HEK293 (cell line): ENCODE data around the gene ATAT1.

ENCODE experiments used
- BCL11A ChIP-seq: fragments of 450-650 bp; formaldehyde crosslinking; IDR thresholded peaks from 2 replicates; pipeline ENCODE4 v1.5.1; 2016; ENCODE audit warnings: low read depth, missing biosample characterization, missing genetic modification characterization
- GFI1B ChIP-seq: fragments of 450-650 bp; formaldehyde crosslinking; IDR thresholded peaks from 2 replicates; pipeline ENCODE4 v1.5.1; 2016; ENCODE audit warnings: missing biosample characterization, missing genetic modification characterization
- SCRT1 ChIP-seq: fragments of 450-650 bp; formaldehyde crosslinking; IDR thresholded peaks from 2 replicates; pipeline ENCODE4 v1.5.1; 2016; ENCODE audit warnings: missing biosample characterization, missing genetic modification characterization, borderline replicate concordance
- SETDB1 ChIP-seq: IDR thresholded peaks from one replicate; pipeline ENCODE4 v1.6.1; 2017; ENCODE audit warnings: mild to moderate bottlenecking, low read length, moderate library complexity, mixed read lengths; ENCODE audit not compliant: insufficient read length
- TRIM28 ChIP-seq: IDR thresholded peaks from 2 replicates; pipeline ENCODE4 v1.6.1; 2011; ENCODE audit warnings: low read length, control low read depth, borderline replicate concordance
- ZBTB17 ChIP-seq: fragments of 450-650 bp; formaldehyde crosslinking; IDR thresholded peaks from 2 replicates; pipeline ENCODE4 v1.5.1; 2016; ENCODE audit warnings: missing biosample characterization, missing genetic modification characterization
- ZBTB20 ChIP-seq: fragments of 450-650 bp; formaldehyde crosslinking; IDR thresholded peaks from 2 replicates; pipeline ENCODE4 v1.5.1; 2016; ENCODE audit warnings: missing biosample characterization, missing genetic modification characterization
- ZBTB7A ChIP-seq: fragments of 450-650 bp; formaldehyde crosslinking; IDR thresholded peaks from 2 replicates; pipeline ENCODE4 v1.5.1; 2016; ENCODE audit warnings: low read depth, missing biosample characterization, missing genetic modification characterization
- ZBTB8A ChIP-seq: fragments of 450-650 bp; formaldehyde crosslinking; IDR thresholded peaks from 2 replicates; pipeline ENCODE4 v1.5.1; 2016; ENCODE audit warnings: missing biosample characterization, missing genetic modification characterization
- ZEB2 ChIP-seq: fragments of 450-650 bp; formaldehyde crosslinking; IDR thresholded peaks from 2 replicates; pipeline ENCODE4 v1.5.1; 2016; ENCODE audit warnings: missing biosample characterization, missing genetic modification characterization
- ZFP37 ChIP-seq: fragments of 450-650 bp; formaldehyde crosslinking; IDR thresholded peaks from 2 replicates; pipeline ENCODE4 v1.5.1; 2016; ENCODE audit warnings: missing biosample characterization, missing genetic modification characterization
- ZFP41 ChIP-seq: fragments of 450-650 bp; formaldehyde crosslinking; IDR thresholded peaks from 2 replicates; pipeline ENCODE4 v1.5.1; 2016; ENCODE audit warnings: missing biosample characterization, missing genetic modification characterization, borderline replicate concordance
- ZIC2 ChIP-seq: fragments of 450-650 bp; formaldehyde crosslinking; IDR thresholded peaks from 2 replicates; pipeline ENCODE4 v1.5.1; 2016; ENCODE audit warnings: missing biosample characterization, missing genetic modification characterization
- ZNF184 ChIP-seq: fragments of 450-650 bp; IDR thresholded peaks from 2 replicates; pipeline ENCODE4 v1.5.1; 2018; ENCODE audit warnings: missing biosample characterization, mild to moderate bottlenecking, missing genetic modification characterization
- ZNF221 ChIP-seq: fragments of 450-650 bp; formaldehyde crosslinking; IDR thresholded peaks from 2 replicates; pipeline ENCODE4 v1.5.1; 2017; ENCODE audit warnings: missing biosample characterization, missing genetic modification characterization, borderline replicate concordance
- ZNF266 ChIP-seq: fragments of 450-650 bp; formaldehyde crosslinking; IDR thresholded peaks from 2 replicates; pipeline ENCODE4 v1.5.1; 2016; ENCODE audit warnings: missing biosample characterization, missing genetic modification characterization, low read depth
- ZNF292 ChIP-seq: fragments of 450-650 bp; formaldehyde crosslinking; IDR thresholded peaks from 2 replicates; pipeline ENCODE4 v1.5.1; 2016; ENCODE audit warnings: low read depth, missing biosample characterization, missing genetic modification characterization, borderline replicate concordance
- ZNF302 ChIP-seq: fragments of 450-650 bp; formaldehyde crosslinking; IDR thresholded peaks from 2 replicates; pipeline ENCODE4 v1.5.1; 2016; ENCODE audit warnings: missing biosample characterization, missing genetic modification characterization, low read depth
- ZNF335 ChIP-seq: fragments of 450-650 bp; formaldehyde crosslinking; conservative IDR thresholded peaks from 2 replicates; pipeline ENCODE4 v1.5.1; 2016; ENCODE audit warnings: missing biosample characterization, missing genetic modification characterization
- ZNF423 ChIP-seq: fragments of 450-650 bp; formaldehyde crosslinking; IDR thresholded peaks from 2 replicates; pipeline ENCODE4 v1.5.1; 2016; ENCODE audit warnings: missing biosample characterization, missing genetic modification characterization
- ZNF529 ChIP-seq: fragments of 450-650 bp; formaldehyde crosslinking; IDR thresholded peaks from 2 replicates; pipeline ENCODE4 v1.5.1; 2017; ENCODE audit warnings: missing genetic modification characterization, missing biosample characterization; ENCODE audit not compliant: insufficient replicate concordance
- ZNF549 ChIP-seq: fragments of 450-650 bp; IDR thresholded peaks from 2 replicates; pipeline ENCODE4 v1.5.1; 2018; ENCODE audit warnings: missing biosample characterization, missing genetic modification characterization, mild to moderate bottlenecking, inconsistent platforms, moderate library complexity
- ZNF558 ChIP-seq: fragments of 450-650 bp; formaldehyde crosslinking; IDR thresholded peaks from 2 replicates; pipeline ENCODE4 v1.5.1; 2016; ENCODE audit warnings: missing biosample characterization, missing genetic modification characterization
- ZNF585B ChIP-seq: fragments of 450-650 bp; formaldehyde crosslinking; IDR thresholded peaks from 2 replicates; pipeline ENCODE4 v1.5.1; 2016; ENCODE audit warnings: missing biosample characterization, missing genetic modification characterization
- ZNF610 ChIP-seq: fragments of 450-650 bp; formaldehyde crosslinking; IDR thresholded peaks from 2 replicates; pipeline ENCODE4 v1.5.1; 2016; ENCODE audit warnings: missing biosample characterization, missing genetic modification characterization, borderline replicate concordance
- ZNF76 ChIP-seq: fragments of 450-650 bp; formaldehyde crosslinking; IDR thresholded peaks from 2 replicates; pipeline ENCODE4; 2016; ENCODE audit warnings: low read depth, missing biosample characterization, missing genetic modification characterization, borderline replicate concordance
- ZNF768 ChIP-seq: fragments of 450-650 bp; formaldehyde crosslinking; IDR thresholded peaks from 2 replicates; pipeline ENCODE4 v1.5.1; 2018; ENCODE audit warnings: missing biosample characterization, mild to moderate bottlenecking, missing genetic modification characterization
- ZNF776 ChIP-seq: fragments of 450-650 bp; formaldehyde crosslinking; IDR thresholded peaks from 2 replicates; pipeline ENCODE4 v1.5.0; 2017; ENCODE audit warnings: missing biosample characterization, missing genetic modification characterization, borderline replicate concordance
- ZSCAN23 ChIP-seq: fragments of 450-650 bp; formaldehyde crosslinking; IDR thresholded peaks from 2 replicates; pipeline ENCODE4 v1.5.1; 2016; ENCODE audit warnings: missing biosample characterization, missing genetic modification characterization
- TF ChIP-seq, protein P1 (sequence below): fragments of 450-650 bp; formaldehyde crosslinking; IDR thresholded peaks from 2 replicates; pipeline ENCODE4 v1.5.1; 2016; ENCODE audit warnings: missing biosample characterization, missing genetic modification characterization
- TF ChIP-seq, protein P2 (sequence below): fragments of 450-650 bp; formaldehyde crosslinking; IDR thresholded peaks from 2 replicates; pipeline ENCODE4 v1.5.1; 2016; ENCODE audit warnings: missing biosample characterization, missing genetic modification characterization
- TF ChIP-seq, protein P3 (sequence below): fragments of 450-650 bp; formaldehyde crosslinking; IDR thresholded peaks from 2 replicates; pipeline ENCODE4 v1.5.1; 2016; ENCODE audit warnings: missing biosample characterization, missing genetic modification characterization
- TF ChIP-seq, protein P4 (sequence below): fragments of 450-650 bp; formaldehyde crosslinking; IDR thresholded peaks from 2 replicates; pipeline ENCODE4 v1.5.1; 2016; ENCODE audit warnings: missing biosample characterization, missing genetic modification characterization

The ATAT1 gene

DNA sequence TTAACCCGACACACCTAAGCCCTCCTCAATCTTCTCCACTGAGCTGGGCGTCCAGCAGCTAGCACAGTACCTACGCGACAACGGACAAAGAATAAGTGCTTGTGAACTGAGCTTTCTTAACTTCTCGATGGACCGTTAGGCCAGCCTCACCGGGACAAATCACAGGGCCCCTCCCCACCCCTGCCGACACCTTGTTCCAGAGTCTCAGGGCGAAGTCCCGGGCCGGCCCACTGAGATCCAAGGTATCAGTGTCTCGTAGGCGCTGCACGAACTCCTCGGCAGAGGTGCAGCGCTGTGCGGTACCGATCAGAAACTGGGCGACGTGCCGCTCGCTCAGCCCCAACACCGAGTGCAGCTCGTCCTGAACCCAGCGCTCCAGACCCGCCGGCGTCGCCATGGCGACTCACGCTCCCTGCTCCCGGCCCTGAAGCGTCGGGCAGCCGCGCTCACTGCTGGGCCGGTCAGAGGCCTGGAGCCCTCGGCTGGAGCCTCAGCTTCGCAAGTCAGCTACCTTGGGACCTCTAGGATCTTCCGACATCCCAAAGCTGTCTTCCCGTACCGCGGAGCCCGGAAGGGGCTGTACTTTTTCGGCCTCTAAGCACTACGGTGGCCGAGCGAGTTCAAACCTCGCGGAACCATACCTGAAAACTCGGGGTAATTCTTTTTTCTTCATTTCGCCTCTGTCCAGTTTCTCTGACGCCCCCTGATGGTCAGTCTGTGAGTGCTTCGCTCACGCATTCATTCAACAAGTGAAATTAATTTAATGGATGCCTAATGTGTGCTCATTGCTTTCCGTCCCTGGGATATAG, 46.0 kb downstream of the ATAT1 start, which contains the start of gene DHX16 (continued):
- no peak for TF ChIP-seq ZNF423
- no peak for TF ChIP-seq ZNF302 (tag by site-specific recombination)
- TF ChIP-seq GFI1B (tag by site-specific recombination): no peak
- peak; percentile 96 for TF ChIP-seq ZBTB17 (tag by site-specific recombination)
- TF ChIP-seq ZNF292 (tag by site-specific recombination): no peak
- TF ChIP-seq SCRT1 (tag by site-specific recombination): peak; percentile 98
- TF ChIP-seq ZNF335: peak; percentile 80
- TF ChIP-seq, protein P1, sequence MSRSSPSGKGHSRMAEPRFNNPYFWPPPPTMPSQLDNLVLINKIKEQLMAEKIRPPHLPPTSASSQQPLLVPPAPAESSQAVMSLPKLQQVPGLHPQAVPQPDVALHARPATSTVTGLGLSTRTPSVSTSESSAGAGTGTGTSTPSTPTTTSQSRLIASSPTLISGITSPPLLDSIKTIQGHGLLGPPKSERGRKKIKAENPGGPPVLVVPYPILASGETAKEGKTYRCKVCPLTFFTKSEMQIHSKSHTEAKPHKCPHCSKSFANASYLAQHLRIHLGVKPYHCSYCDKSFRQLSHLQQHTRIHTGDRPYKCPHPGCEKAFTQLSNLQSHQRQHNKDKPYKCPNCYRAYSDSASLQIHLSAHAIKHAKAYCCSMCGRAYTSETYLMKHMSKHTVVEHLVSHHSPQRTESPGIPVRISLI: peak; percentile 97
- no peak for TF ChIP-seq ZNF529 (tag by site-specific recombination)
- no peak for TF ChIP-seq ZFP41 (tag by site-specific recombination)
- TF ChIP-seq, protein P2, sequence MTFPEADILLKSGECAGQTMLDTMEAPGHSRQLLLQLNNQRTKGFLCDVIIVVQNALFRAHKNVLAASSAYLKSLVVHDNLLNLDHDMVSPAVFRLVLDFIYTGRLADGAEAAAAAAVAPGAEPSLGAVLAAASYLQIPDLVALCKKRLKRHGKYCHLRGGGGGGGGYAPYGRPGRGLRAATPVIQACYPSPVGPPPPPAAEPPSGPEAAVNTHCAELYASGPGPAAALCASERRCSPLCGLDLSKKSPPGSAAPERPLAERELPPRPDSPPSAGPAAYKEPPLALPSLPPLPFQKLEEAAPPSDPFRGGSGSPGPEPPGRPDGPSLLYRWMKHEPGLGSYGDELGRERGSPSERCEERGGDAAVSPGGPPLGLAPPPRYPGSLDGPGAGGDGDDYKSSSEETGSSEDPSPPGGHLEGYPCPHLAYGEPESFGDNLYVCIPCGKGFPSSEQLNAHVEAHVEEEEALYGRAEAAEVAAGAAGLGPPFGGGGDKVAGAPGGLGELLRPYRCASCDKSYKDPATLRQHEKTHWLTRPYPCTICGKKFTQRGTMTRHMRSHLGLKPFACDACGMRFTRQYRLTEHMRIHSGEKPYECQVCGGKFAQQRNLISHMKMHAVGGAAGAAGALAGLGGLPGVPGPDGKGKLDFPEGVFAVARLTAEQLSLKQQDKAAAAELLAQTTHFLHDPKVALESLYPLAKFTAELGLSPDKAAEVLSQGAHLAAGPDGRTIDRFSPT (tag by site-specific recombination): no peak
- TF ChIP-seq ZSCAN23 (tag by site-specific recombination): no peak
- no peak for TF ChIP-seq ZNF768 (tag by site-specific recombination)
- TF ChIP-seq ZNF776: no peak
- peak; percentile 71 for TF ChIP-seq ZNF184
- no peak for TF ChIP-seq BCL11A (tag by site-specific recombination)
- TF ChIP-seq ZNF76 (tag by site-specific recombination): peak; percentile 38; the same call in 1 of the 2 replicates
- TF ChIP-seq ZBTB20: peak; percentile 78
- TF ChIP-seq ZNF221 (tag by site-specific recombination): no peak
- no peak for TF ChIP-seq ZIC2 (tag by site-specific recombination)
- TF ChIP-seq ZNF585B (tag by site-specific recombination): no peak
- peak; percentile 67 for TF ChIP-seq ZBTB8A
- peak; percentile 80 for TF ChIP-seq TRIM28
- TF ChIP-seq, protein P3, sequence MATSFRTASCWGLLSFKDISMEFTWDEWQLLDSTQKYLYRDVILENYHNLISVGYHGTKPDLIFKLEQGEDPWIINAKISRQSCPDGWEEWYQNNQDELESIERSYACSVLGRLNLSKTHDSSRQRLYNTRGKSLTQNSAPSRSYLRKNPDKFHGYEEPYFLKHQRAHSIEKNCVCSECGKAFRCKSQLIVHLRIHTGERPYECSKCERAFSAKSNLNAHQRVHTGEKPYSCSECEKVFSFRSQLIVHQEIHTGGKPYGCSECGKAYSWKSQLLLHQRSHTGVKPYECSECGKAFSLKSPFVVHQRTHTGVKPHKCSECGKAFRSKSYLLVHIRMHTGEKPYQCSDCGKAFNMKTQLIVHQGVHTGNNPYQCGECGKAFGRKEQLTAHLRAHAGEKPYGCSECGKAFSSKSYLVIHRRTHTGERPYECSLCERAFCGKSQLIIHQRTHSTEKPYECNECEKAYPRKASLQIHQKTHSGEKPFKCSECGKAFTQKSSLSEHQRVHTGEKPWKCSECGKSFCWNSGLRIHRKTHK (tag by site-specific recombination): no peak
- peak; percentile 93 for TF ChIP-seq ZEB2 (tag by site-specific recombination)
- no peak for TF ChIP-seq SETDB1
- TF ChIP-seq, protein P4, sequence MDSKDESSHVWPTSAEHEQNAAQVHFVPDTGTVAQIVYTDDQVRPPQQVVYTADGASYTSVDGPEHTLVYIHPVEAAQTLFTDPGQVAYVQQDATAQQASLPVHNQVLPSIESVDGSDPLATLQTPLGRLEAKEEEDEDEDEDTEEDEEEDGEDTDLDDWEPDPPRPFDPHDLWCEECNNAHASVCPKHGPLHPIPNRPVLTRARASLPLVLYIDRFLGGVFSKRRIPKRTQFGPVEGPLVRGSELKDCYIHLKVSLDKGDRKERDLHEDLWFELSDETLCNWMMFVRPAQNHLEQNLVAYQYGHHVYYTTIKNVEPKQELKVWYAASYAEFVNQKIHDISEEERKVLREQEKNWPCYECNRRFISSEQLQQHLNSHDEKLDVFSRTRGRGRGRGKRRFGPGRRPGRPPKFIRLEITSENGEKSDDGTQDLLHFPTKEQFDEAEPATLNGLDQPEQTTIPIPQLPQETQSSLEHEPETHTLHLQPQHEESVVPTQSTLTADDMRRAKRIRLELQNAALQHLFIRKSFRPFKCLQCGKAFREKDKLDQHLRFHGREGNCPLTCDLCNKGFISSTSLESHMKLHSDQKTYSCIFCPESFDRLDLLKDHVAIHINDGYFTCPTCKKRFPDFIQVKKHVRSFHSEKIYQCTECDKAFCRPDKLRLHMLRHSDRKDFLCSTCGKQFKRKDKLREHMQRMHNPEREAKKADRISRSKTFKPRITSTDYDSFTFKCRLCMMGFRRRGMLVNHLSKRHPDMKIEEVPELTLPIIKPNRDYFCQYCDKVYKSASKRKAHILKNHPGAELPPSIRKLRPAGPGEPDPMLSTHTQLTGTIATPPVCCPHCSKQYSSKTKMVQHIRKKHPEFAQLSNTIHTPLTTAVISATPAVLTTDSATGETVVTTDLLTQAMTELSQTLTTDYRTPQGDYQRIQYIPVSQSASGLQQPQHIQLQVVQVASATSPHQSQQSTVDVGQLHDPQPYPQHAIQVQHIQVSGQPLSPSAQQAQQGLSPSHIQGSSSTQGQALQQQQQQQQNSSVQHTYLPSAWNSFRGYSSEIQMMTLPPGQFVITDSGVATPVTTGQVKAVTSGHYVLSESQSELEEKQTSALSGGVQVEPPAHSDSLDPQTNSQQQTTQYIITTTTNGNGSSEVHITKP (tag by site-specific recombination): peak; percentile 68
- peak; percentile 42; the same call in 1 of the 2 replicates for TF ChIP-seq ZFP37 (tag by site-specific recombination)
- TF ChIP-seq ZNF549: no peak
- TF ChIP-seq ZNF266: no peak
- no peak for TF ChIP-seq ZBTB7A (tag by site-specific recombination)
- peak; percentile 55; the same call in 1 of the 2 replicates for TF ChIP-seq ZNF610
- peak; percentile 61; the same call in 1 of the 2 replicates for TF ChIP-seq ZNF558 (tag by site-specific recombination)
